Left renal cortex interstitium (tissue), 4 donors: ENCODE results near the gene OSBPL8. TPM values are rescaled to one million over a fixed set of nuclear protein-coding genes. Genes with fewer than 3 reads are reported as not detected.
"Not testable (repeated sequence)": the region's sequence is repeated elsewhere in the genome, so short reads cannot be mapped to it uniquely, and the experiment has no call there.

Experiments
- DNase-seq, 4 donors: peaks; one replicate each; pipeline ENCODE4 v3.0.0-alpha.2; 2013; ENCODE audit warnings: low read depth in 4 of 4, low spot score in 2 of 4, missing footprints in 1 of 4
- polyA plus RNA-seq, 4 donors: library from polyadenylated mRNA; unstranded; fragments of 120-200 nt; gene quantifications; one replicate each; pipeline ENCODE4 v1.2.1, GENCODE V29; 2013; ENCODE audit not compliant: insufficient read length in 4 of 4

Gene OSBPL8
- polyA plus RNA-seq, 4 donors, result 57.6 to 77.4 (median 71.3) TPM

GRCh38 chr12:76375939-76376338 lies 183.6 kb downstream of the OSBPL8 start:
- DNase-seq, result no peak

GRCh38 chr12:76375470-76375869 lies 184.1 kb downstream of the OSBPL8 start:
- no peak for DNase-seq

GRCh38 chr12:76374386-76375020 lies 185.1 kb downstream of the OSBPL8 start:
- DNase-seq, result no peak

GRCh38 chr12:76368230-76368629 lies 191.3 kb downstream of the OSBPL8 start:
- no peak for DNase-seq

- DNase-seq, result no peak
These were observed 193.4 kb downstream of the OSBPL8 start for GRCh38 chr12:76366163-76366562.

GRCh38 chr12:76364131-76364530 lies 195.4 kb downstream of the OSBPL8 start:
- DNase-seq, result not testable (repeated sequence)

- no peak for DNase-seq
These were observed 199.3 kb downstream of the OSBPL8 start for GRCh38 chr12:76360316-76360715.

- DNase-seq, result no peak
These were observed 203.5 kb downstream of the OSBPL8 start for GRCh38 chr12:76356071-76356470.

GRCh38 chr12:76348079-76348901 lies 211.3 kb downstream of the OSBPL8 start, which contains the start of gene BBS10:
BBS10 (minus strand) TSS chr12:76348415; CDS start chr12:76348358, 57 bp downstream.
- peak; percentile 78 to 86 (median 86) for DNase-seq

GRCh38 chr12:76346798-76347420 lies 212.7 kb downstream of the OSBPL8 start:
- DNase-seq, result peak in 1 of 4 donors; percentile 19

GRCh38 chr12:76346236-76346635 lies 213.3 kb downstream of the OSBPL8 start:
- DNase-seq, result no peak

- no peak for DNase-seq
These were observed 214.0 kb downstream of the OSBPL8 start for GRCh38 chr12:76345569-76345968.

- no peak for DNase-seq
These were observed 218.0 kb downstream of the OSBPL8 start for GRCh38 chr12:76341436-76342030.

GRCh38 chr12:76340680-76341435 lies 218.7 kb downstream of the OSBPL8 start:
- no peak for DNase-seq

GRCh38 chr12:76337583-76337982 lies 222.0 kb downstream of the OSBPL8 start:
- DNase-seq, result no peak

GRCh38 chr12:76332606-76333005 lies 227.0 kb downstream of the OSBPL8 start:
- no peak for DNase-seq

- no peak for DNase-seq
These were observed 230.0 kb downstream of the OSBPL8 start for GRCh38 chr12:76329606-76330005.

- no peak for DNase-seq
These were observed 230.4 kb downstream of the OSBPL8 start for GRCh38 chr12:76329159-76329558.

GRCh38 chr12:76319595-76320319 lies 239.8 kb downstream of the OSBPL8 start:
- DNase-seq, result not testable (repeated sequence)
